GM18868 (cell line): Measurements from ENCODE around the gene PBX1.

Experiments used
- ATAC-seq: cut with Tn5 transposase; IDR thresholded peaks from one replicate; pipeline ENCODE4 v1.9.1; 2021; ENCODE audit warnings: mild to moderate bottlenecking, moderate library complexity; ENCODE audit not compliant: unreplicated experiment

The PBX1 gene

DNA sequence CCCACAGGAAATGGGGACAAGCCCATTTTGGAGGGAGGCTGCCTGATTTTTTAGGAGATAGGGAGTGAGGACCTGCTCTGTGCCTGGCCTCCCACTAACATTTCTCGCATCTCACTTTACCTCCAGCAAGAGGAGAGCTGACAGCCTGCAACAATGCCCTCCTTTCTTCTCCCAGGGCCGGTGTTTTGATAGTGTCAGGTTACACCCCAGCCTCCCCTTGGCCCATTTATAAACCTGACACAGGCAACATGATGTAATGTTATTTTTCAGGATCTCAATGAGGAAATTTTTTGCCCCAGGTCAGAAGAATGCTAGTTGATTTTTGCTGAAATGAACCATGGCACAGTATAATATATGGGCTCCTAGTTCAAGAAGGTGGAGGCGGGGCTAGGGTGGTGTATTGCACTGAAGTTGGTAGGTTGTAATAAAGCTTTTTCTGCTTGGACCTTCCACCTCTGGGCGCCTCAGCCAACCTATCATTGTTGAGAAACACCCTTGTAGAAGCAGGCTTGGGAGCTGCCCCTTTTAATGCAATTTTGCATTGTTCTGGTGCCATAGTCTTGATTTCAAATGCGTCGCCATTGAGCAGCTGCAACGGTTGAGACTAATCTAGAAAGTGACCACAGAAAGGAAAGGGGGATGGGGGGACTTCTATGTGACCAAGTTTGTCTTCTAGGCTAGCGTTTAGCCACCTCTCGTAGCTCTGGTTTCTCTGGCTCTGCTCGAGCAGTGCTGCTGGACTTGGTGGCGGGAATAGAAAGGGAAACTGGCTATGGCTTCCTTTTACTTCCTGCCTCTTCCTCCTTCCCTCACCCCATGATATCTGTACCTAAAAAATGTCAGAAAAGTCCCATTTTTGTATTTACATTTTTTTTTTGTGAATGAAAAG is 53.0 kb downstream of the PBX1 start:
- no peak for ATAC-seq

DNA sequence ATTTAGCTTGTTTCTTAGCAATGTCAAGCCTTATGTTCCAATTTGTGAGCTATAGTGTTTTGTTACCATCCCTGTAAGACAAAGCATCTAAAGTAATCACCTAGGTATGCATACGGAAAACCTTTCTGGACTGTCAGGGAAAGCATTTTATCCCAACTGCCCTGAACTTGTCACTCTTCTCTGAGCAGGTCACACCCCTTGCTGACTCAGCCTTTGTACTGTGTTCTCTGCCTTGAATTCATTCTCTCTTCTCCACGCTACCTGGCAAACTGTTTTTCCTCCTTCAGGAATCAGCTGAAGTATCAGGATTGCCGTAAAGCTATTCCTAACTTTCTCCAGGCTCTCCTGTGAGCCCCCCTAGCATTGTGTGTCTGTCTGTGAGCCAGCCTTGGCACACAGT is 54.2 kb downstream of the PBX1 start:
- ATAC-seq = no peak

DNA sequence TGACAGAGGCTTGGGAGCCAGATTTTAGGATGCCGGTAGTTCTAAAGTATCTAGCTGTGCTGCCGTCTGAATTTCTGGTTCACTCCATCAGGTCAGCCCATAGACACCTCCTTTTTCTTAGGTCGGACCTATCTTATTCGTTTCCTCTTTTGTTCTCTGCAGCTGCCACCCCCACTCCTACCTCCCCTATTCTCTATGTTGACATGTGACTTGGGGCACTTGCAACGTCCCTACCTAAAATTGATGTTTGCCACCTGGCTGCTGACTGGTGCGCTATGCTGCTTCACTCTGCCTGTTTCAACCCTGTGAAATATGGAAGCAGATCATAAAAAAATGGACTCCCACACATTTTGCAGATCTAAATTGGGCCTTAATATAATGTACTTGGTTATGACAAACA is 55.3 kb downstream of the PBX1 start:
- no peak for ATAC-seq

DNA sequence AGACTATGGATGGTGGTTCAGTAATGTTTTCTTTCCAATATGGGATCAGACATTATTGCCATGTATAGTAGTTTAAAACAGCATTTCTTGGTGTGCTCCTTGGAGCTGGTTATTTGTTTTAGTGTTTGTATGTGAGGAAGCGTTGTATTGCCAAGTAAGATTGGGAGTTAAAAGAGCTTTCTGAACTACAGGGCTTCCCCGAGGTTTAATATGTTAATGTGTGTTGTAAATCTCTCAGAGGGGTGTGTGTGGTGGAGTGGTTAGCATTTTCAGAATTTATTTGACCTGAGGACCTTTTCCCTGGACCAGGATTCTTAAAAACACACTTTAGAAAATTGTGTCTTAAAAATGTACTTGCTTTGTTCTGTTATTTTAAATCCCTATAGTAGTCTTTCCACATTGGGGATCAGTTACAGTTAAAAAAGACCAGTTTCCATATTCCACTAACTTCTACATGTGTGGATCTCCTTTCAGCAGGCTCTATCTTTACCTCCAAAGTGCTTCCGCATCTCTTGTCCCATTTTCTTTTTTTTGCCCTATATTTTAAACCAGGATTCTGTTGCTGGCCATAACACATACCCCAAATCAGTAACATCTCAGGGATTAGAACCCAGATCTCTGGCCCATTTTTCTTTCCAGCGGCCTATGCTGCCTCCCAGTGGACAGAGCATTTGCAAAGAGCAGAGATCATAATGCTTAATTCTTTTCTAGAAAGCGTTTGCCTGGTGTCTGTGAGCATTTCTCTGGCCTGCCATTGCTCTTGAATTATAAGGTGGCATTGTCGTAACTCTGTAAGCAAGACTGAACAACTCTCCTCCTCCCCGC is 58.6 kb downstream of the PBX1 start:
- ATAC-seq = no peak

DNA sequence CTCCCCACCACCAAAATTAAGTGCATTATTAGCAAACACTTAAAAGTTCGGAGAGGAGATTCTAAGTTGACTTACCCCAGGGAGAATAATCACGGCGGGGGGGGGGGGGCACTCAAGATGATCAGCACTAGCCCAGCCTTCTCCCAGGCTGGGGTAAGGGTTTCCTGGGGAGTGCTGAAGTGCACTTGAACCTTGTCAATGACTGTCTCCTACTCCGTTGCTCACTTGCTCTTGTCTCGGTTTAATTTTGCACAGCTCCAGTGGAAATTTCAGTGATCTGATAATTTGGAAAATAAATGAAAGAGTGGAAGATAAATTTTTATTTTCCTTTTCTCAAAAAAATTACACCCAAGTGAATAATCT is 59.2 kb downstream of the PBX1 start:
- no peak for ATAC-seq

DNA sequence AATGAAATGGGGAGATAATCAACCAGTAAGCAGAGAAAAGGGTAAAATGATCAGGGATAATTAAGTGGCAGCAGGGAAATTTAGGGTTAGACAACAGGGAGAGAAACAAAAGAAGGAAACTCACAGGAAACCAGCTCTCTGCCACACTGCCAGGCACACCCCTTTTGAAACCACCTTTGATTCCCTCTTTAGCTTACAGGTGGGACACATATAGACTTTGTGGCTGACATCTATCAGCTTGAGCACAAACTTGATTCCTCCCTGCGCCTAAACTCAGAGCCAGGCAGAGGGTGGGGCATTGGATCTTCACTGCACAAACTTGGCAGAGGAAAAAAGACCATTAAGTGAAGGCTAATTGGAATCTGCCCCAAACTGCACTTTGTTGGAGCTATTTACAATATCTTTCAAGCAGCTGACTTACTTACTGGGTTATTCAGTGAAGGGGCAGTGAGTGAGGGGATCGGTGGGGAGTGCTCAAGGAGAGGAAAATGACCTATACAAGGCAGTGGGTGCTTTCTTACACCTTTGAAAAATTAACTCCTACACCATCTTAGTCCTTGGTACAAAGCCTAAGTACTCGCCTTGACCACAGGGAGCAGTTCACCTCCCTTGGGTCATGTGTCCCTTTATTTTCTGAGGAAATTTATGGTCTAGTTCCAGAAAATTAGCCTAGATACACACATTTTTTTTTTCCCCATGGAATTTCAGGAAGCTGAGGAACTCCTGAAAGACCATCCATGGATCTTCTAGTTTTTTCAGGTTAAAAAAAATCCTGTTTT is 60.2 kb downstream of the PBX1 start:
- ATAC-seq = no peak

DNA sequence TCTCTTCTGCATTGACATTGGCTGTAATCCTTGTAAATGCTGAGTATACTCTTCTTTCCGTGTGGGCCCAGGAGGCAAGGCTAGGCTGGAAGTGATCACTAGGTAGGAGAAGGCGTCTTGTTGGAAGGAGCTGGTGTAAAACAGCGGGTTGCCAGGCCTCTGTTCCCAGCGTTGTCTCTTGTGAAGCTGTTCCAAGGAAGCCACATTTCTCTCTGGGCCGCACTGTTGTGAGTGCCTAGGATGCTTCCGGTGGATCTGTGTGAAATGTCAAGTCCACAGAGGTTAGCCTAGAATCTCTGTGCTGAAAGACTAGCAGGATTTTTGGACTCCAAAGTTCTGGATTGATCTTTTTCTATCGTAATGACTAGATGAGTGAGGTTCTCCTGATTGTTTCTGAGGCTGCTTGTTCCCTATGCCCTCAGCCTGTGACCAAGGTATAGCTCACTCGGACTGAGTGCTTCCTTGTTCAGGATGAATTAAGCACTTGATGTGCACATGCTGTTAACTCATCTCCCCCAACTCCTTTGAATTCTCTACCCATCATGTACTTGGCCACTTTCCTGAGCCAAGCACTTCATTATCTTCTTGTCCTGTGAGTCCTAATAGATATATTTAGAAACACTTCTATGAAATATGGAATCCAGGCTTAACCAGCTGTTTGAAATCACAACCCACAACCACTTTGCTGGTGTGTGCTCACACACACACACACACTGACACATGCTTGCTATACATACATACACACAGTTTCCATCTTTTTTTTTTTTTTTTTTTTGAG is 63.3 kb downstream of the PBX1 start:
- no peak for ATAC-seq

DNA sequence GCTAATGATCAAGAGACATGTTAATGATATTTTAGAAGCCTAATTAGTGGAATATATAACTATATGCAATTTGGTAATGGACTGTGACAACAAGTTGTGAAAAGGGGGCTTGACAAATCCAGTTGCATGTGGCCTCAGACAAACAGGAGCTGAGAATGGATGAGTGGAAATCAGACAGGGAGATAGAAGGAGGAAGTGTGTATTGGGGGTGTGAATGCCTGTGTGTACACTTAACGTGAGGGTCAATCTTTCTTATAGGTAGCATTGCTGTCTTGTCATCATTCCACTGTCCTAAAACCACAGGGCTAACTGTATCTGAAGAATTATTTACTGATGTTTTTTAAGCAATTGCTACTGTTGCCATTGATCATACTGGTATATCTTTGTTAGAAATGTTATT is 64.8 kb downstream of the PBX1 start:
- no peak for ATAC-seq

DNA sequence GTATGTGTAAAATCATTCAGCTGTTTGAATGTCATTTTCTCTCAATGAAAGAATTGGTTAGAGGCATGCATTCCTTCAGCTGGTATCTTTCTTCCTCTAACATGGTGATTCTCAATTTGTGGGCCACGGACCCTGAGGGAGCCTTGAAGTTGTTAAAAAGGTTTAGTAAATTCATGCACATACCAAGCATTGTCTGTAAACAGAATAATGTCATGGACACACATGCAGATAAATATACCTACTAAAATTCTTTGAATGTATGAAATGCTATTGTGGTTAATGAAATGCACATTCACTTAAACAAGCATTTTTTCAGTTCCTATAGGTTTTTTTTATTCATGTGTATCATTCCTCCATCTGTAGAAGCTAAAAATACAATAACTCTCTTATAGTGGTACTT is 65.4 kb downstream of the PBX1 start:
- ATAC-seq = no peak

DNA sequence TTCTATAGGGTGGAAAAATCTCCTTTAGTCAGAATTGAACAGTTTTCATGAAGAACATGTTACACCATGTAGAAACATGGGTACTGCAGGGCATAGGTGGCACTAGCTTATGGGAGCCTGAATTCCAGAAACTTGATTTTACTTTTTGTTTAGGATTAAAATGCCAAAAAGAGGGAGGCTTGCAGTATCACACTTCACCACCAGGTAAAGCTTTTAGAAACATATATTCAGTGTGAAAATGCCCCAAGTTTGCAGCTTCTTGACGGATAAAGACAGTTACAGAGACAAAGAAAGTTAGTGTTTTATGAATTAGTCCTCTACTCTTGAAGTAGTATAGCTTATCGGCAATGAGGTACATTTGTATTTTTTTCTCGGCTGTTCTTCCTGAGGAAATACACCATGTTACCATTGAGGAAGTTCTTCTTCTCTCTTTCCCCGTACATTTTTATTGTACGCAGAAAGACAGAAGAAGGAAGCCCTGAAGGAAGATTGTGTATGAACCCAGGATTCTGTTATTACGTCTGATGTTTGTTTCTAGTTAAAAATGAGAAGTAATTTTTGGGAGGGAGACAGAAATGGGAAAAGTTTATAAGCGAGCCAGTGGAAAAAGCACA is 66.1 kb downstream of the PBX1 start:
- no peak for ATAC-seq

DNA sequence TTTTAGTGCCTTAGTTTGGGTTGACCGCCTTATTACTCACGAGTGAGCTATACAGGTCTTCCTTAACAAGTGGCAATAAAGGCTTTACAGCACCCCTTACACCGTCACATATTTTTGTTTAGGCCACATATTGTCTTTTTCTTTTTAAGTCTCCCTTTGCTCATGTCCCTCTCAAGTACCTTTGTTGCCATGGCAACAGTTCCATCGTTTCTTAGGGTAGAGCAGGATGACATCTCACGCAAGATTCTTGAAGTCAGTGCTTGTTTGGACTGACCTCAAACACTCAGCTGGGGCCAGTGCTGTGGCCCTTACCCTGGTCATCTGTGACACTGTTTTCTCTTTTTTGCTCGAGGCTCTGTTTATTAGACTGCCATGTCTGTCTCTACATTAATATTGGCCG is 69.8 kb downstream of the PBX1 start:
- no peak for ATAC-seq

DNA sequence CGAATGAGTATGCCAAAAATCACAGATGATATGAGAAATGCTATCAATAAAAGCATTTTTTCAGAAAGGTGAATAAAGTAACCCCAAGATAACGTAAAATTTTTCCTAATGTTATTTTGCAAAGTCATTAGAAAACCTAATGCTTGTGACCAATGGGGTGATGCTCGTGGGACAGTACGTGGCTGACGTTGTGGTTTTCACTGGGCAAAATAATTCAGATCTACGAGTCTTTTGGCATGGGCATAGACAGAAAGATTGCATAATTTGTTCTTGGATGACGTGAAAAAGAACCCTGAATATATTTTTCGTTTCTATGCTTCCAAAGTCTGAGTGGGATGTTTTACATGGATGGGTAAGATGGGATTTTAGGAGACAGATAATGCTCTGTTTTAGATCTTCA is 71.0 kb downstream of the PBX1 start:
- ATAC-seq = no peak

DNA sequence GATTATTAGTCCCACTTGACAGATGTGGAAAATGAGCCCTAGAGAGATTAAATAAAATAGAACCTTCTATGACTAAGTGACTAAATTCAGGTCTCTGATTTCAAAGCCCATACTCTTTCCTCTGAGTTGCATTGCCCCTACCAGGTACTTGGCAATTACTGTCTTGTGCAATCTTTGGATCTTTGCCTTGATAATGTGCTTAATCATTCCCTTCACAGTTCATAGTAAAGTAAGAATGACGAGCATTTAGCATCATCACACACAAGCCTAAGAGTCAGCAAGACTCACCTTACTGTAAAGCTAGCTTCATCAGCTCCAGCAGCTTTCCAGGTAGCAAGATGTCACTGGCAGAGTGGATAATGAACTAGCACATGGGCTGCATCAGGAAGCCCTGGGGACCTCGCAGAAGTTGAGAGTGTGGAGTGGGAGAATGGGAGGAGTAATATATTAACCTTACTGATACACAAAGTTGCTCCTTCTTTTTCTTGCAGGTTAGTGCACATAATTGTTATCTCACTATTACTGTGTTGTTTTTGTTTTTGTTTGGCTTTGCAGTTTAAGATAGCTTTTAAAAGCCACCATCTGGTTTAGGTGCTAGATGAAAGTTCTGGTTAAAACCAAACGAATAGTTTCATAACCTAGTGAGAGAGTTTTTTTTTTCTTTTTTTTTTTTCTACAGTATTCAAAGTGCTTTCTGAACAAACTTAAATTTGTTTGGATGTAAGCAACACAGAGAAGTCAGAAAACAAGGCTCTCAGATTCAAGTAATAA is 71.8 kb downstream of the PBX1 start:
- no peak for ATAC-seq

DNA sequence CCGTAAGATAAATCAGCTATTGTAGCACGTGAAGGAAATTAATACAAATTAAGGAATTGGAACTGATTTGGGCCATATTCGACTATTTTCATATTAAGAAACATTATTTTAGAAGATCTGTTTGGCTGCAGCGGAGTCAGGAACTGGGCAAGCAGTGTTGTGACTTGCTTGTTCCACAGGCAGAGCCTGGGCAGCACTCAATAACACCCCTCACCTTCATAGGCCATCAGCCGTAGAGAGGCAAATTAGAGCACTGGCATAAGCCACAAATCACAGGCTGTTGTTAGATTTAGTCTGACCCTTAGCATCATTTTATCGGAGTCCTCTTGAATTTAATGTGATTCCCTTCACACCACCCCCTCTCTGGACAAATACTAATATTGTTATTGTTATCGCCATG is 72.8 kb downstream of the PBX1 start:
- no peak for ATAC-seq

DNA sequence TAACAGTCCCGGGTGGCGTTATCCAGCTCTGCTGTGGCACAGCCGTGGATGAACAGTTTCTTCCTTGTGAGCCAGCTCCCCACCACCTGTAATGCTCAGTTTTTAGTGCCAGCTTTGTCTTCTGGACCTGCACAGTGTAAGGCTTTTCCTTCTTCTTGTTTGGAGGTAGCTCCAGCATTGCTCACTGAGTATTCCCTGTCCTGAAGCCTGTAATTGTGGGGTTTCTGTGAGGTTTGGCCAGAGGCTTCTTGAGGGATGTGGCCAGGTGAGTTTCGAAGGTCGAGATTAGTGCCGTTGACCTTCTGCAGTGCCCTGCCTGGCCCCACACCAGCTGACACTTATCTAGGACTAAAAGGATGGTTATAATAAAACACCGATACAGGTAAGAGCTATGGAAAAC is 75.0 kb downstream of the PBX1 start:
- no peak for ATAC-seq

DNA sequence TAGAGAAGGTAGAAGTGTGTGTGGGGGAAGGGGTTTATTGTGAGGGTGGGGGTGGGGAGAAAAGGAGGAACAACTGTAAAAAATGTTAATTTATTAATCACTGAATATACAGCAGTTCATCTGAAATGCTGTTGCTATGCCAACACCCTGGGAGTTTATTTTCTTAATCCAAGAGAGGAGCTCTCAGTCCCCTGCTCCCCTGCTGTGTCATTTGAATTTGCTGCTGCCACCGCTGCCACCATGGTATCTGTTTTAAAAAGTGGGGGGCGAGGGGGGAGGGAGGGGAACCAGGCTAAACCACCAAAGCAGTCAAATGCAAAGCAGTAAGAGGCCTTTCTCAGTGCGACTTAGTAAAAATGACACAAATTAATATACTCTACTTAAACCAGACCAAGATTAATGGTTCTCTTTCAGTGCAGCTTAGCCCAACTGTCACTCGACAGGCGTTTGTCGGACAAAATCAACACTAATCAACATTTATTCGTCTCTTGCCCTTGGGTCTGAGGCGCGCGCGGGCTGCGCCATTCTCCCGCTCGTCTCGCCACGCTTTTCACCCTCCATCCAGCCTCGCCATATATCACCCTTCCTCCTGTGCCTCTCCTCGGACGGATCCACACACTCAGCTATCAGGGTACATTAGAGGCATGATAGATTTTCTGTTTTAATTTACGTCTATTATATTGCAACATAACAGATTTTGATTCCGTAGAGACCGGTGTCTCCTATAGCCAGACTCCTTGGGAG is 76.2 kb downstream of the PBX1 start:
- no peak for ATAC-seq

DNA sequence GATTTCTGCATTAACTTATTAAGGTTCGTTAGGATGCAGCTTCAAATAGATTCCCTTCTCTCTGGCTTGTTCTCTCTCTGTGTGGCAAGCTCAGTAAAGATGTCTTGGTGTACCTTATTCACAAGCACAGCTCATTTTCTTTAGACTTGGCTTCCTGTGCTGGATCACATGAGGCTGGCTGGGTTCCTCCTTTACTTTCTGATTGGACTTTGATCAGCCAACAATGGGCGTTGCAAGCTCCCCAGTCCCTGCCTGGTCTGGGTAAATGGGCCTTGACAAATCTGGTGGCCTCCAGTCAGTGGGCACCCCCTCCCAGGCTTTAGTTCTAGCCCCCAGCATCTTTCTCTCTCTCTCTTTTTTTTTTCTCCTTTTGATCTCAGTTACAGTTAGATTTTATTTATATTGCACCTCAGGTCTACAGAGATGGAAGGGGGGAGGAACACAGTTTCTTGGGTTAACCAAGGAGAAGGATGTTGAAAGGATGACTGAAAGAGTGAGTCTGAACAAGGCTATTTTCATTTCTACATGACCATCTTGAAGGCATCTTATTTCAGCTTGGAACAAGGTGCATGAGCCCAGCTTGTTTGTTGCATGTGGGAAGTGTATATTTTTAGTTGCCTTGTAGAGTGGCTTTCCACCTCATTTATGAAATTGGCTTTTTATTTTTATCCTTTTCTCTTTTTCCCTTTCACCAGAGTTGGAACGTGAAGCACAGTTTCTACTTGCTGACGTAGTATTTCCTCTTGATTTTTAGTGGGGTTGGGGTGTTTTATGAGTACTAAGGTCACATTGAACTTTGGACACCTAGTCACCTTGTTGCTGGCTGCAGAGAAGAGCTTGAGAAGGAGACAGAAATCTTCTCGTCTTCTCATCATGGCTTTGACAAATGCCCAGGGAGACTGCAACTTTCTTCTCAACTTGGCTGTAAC is 77.1 kb downstream of the PBX1 start:
- no peak for ATAC-seq

DNA sequence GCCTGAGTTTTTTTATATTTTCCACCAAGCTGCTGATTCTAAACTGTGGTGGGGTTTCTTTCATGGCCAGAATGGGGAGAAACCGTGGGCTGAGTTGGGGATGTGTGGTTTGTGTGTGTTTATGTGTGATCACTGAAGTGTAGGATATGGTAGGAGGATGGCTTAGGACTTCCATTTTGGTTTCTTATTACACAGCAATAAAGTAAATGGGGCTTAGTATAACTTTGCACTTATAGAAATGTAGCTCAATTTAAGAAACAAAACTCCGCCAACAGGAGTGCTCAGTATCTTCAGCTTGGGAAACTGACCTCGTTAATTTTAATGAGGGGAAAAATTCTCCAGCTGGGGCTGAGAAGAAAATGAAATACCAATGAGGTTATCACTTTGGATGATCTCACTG is 77.8 kb downstream of the PBX1 start:
- no peak for ATAC-seq
